ENCODE data around the gene ASIC4.

DNA sequence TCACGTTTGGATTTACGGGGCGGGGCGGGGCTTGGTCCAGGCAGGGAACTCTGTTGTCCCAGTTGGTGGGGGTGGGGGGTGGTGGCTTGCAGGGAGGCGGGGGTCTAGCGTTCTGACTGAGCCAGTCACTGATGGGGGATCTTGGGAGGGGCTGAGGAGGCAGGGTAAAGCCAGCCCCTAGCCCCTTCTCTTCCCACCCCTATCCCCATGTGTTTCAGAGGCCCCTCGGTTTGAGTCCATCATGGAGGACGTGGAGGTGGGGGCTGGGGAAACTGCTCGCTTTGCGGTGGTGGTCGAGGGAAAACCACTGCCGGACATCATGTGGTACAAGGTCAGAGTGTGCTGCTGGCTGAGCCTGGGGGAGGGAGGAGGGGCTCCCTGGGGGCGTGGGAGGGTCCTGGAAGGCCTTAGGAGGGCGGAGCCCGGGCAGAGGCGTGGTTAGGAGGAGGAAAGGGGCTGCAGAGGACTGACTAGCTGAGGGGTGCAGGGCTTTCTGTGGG lies 37.6 kb upstream of the ASIC4 start:
- TF ChIP-seq CTCF (IDR thresholded peaks at IDR 0.05) (no peak), POLR2AphosphoS5 (IDR thresholded peaks at IDR 0.05; ENCODE audit: insufficient read depth in 1 of 2, low read depth in 1 of 2) (no peak), POLR2A (IDR thresholded peaks at IDR 0.05) (no peak)
